Gastrocnemius medialis (tissue), 4 donors: ENCODE results near the gene EHD2.

Experiments used
- CTCF ChIP-seq, 5 experiments: fragments of 450-650 bp in 3 of 5; fragments of 200-600 bp in 2 of 5; sonication (generic) in 2 of 5; IDR thresholded peaks in 4 of 5; conservative IDR thresholded peaks in 1 of 5; 1 replicate in 4 of 5; 2 replicates in 1 of 5; pipeline ENCODE4 v1.5.1; 2016 to 2019; ENCODE audit warnings: antibody characterized with exemption in 5 of 5, mild to moderate bottlenecking in 3 of 5, moderate library complexity in 3 of 5
- POLR2A ChIP-seq, 2 donors: fragments of 450-650 bp; IDR thresholded peaks; one replicate each; pipeline ENCODE4 v1.6.1; 2017; ENCODE audit warnings: antibody characterized with exemption in 2 of 2, mild to moderate bottlenecking in 2 of 2, moderate library complexity in 2 of 2

- TF ChIP-seq CTCF (IDR thresholded peaks at IDR 0.05 in 4 of 5, conservative IDR thresholded peaks at IDR 0.05 in 1 of 5) (no peak), POLR2A (IDR thresholded peaks at IDR 0.05) (no peak)
Measured at GRCh38 chr19:47682939-47683338, 30.3 kb upstream of the EHD2 start.
